Activated CD8-positive, alpha-beta T cell treated with anti-CD3 and anti-CD28 coated beads for 36 hours (primary cell): Measurements from ENCODE around the gene PLEKHG3. TPM values are rescaled to one million over a fixed set of nuclear protein-coding genes. Genes with fewer than 3 reads are reported as not detected.

Source experiments
- ATAC-seq: fragments of 200-7000 bp; cut with Tn5 transposase; one replicate; pipeline ENCODE4 v1.10.0; 2021; ENCODE audit warnings: mild to moderate bottlenecking, moderate library complexity
- CTCF ChIA-PET: fragments of 350-600 bp; sonication (Branson Sonifier 250); formaldehyde crosslinking; loops from one replicate; lab custom pipeline; 2021; ENCODE audit warnings: antibody characterized with exemption; lab: Charles Lee
- POLR2A ChIA-PET: fragments of 350-600 bp; sonication (Branson Sonifier 250); formaldehyde crosslinking; loops from one replicate; lab custom pipeline; 2021; ENCODE audit warnings: antibody characterized with exemption; lab: Charles Lee
- DNase-seq: peaks from one replicate; pipeline ENCODE4 v3.0.0-alpha.2; 2020
- H3K27ac Mint-ChIP-seq: one replicate; pipeline ENCODE4 v1.8.0; 2021; ENCODE audit warnings: mild to moderate bottlenecking, mixed read lengths
- H3K27me3 Mint-ChIP-seq: one replicate; pipeline ENCODE4 v1.8.0; 2021; ENCODE audit warnings: mixed read lengths
- H3K36me3 Mint-ChIP-seq: one replicate; pipeline ENCODE4 v1.8.0; 2021; ENCODE audit warnings: low read depth, mixed read lengths
- H3K4me1 Mint-ChIP-seq: one replicate; pipeline ENCODE4 v1.8.0; 2021; ENCODE audit warnings: low read depth, mixed read lengths
- H3K4me3 Mint-ChIP-seq: one replicate; pipeline ENCODE4 v1.8.0; 2021; ENCODE audit warnings: mild to moderate bottlenecking, moderate library complexity, mixed read lengths
- H3K9me3 Mint-ChIP-seq: one replicate; pipeline ENCODE4 v1.8.0; 2021; ENCODE audit warnings: mixed read lengths
- CTCF ChIP-seq: fragments of 200-600 bp; IDR thresholded peaks from one replicate; pipeline ENCODE4 v1.8.0; 2022; ENCODE audit warnings: antibody characterized with exemption, mild to moderate bottlenecking
- intact Hi-C: fragments of 100-400 bp; cut with micrococcal nuclease; formaldehyde crosslinking; loops from one replicate; pipeline ENCODE4 v1.10.0; 2022
- total RNA-seq, 2 experiments: library from RNA; stranded (reverse); gene quantifications; one replicate each; pipeline ENCODE4 v1.2.3, GENCODE V29; 2021

The PLEKHG3 gene
- total RNA-seq, 2 experiments from 2014 or later, result 2.7 to 2.8 TPM

GRCh38 chr14:64733899-64734298, 29.7 kb downstream of the PLEKHG3 start:
- CTCF ChIA-PET, result interaction anchor here (1.0 to 1.2 kb wide), 2 partner anchors 63 to 224 kb away, joined by 3 to 6 read pairs; no protein-coding TSS in a partner anchor
- no peak for DNase-seq
- POLR2A ChIA-PET, result no interaction called here
- Mint-ChIP-seq H3K4me3 (no peak overlapping the region), H3K9me3 (no peaks in the 10 kb centered on the region), H3K36me3 (no peaks in the 10 kb centered on the region), H3K4me1 (peaks cover 4% of the 10 kb centered on the region), H3K27ac (no peak overlapping the region), H3K27me3 (no peaks in the 10 kb centered on the region)
- no peak for TF ChIP-seq CTCF
- intact Hi-C loops, result no loop called here
- ATAC-seq, result no peak

GRCh38 chr14:64734990-64735389, 30.8 kb downstream of the PLEKHG3 start:
- no peak for ATAC-seq
- POLR2A ChIA-PET, result interaction anchor here (0.7 kb wide), 1 partner anchor 30 kb away, joined by 4 read pairs; no protein-coding TSS in a partner anchor
- Mint-ChIP-seq H3K4me3 (no peak overlapping the region), H3K27me3 (no peaks in the 10 kb centered on the region), H3K27ac (no peak overlapping the region), H3K36me3 (no peaks in the 10 kb centered on the region), H3K9me3 (no peaks in the 10 kb centered on the region), H3K4me1 (peaks cover 4% of the 10 kb centered on the region)
- DNase-seq, result no peak
- intact Hi-C loops, result no loop called here
- no peak for TF ChIP-seq CTCF
- CTCF ChIA-PET, result interaction anchor here (1.0 to 1.2 kb wide), 2 partner anchors 64 to 225 kb away, joined by 3 to 6 read pairs; no protein-coding TSS in a partner anchor

- H3K4me1 Mint-ChIP-seq, result peaks cover 4% of the 10 kb centered on the region
- H3K27ac Mint-ChIP-seq, result no peak overlapping the region
- CTCF ChIA-PET, result interaction anchor here (1.0 to 1.1 kb wide), 2 partner anchors 21 to 28 kb away, joined by 3 read pairs; no protein-coding TSS in a partner anchor
- intact Hi-C loops, result no loop called here
- no peak for DNase-seq
- ATAC-seq, result no peak
- POLR2A ChIA-PET, result no interaction called here
- no peaks in the 10 kb centered on the region for H3K36me3 Mint-ChIP-seq
- no peaks in the 10 kb centered on the region for H3K9me3 Mint-ChIP-seq
- TF ChIP-seq CTCF, result no peak
- H3K27me3 Mint-ChIP-seq, result no peaks in the 10 kb centered on the region
- no peak overlapping the region for H3K4me3 Mint-ChIP-seq
Measured at GRCh38 chr14:64736271-64737169, 32.3 kb downstream of the PLEKHG3 start.

- H3K27ac Mint-ChIP-seq, result no peak overlapping the region
Measured at GRCh38 chr14:64737391-64738280, 33.4 kb downstream of the PLEKHG3 start.

More at GRCh38 chr14:64737391-64738280, 33.4 kb downstream of the PLEKHG3 start:
- H3K4me1 Mint-ChIP-seq, result peaks cover 4% of the 10 kb centered on the region
- no peaks in the 10 kb centered on the region for H3K27me3 Mint-ChIP-seq
- POLR2A ChIA-PET, result no interaction called here
- no peaks in the 10 kb centered on the region for H3K9me3 Mint-ChIP-seq
- H3K36me3 Mint-ChIP-seq, result no peaks in the 10 kb centered on the region
- no peak overlapping the region for H3K4me3 Mint-ChIP-seq
- TF ChIP-seq CTCF, result no peak
- DNase-seq, result no peak
- CTCF ChIA-PET, result no interaction called here
- intact Hi-C loops, result no loop called here
- ATAC-seq, result no peak
